H1 (cell line): ENCODE data around the gene SEC62.

Experiments
- CTCF ChIP-seq, 3 experiments: IDR thresholded peaks; 1 replicate in 2 of 3; 2 replicates in 1 of 3; pipeline versions ENCODE4 v1.5.1 to v1.6.1; 2011; ENCODE audit warnings: low read length in 3 of 3, mild to moderate bottlenecking in 3 of 3, inconsistent platforms in 2 of 3, low read depth in 1 of 3, moderate library complexity in 1 of 3; ENCODE audit not compliant: insufficient read depth in 1 of 3; ENCODE audit errors: control extremely low read depth in 1 of 3
- EGR1 ChIP-seq: IDR thresholded peaks from 2 replicates; pipeline ENCODE4 v1.6.1; 2011; ENCODE audit warnings: low read depth, low read length, borderline replicate concordance
- EP300 ChIP-seq, 2 experiments: IDR thresholded peaks; 1 replicate in 1 of 2; 2 replicates in 1 of 2; pipeline ENCODE4 v1.6.1; 2011 to 2012; ENCODE audit warnings: low read depth in 2 of 2, low read length in 2 of 2, mild to moderate bottlenecking in 2 of 2, borderline replicate concordance in 1 of 2, inconsistent platforms in 1 of 2, moderate library complexity in 1 of 2
- GTF2F1 ChIP-seq: IDR thresholded peaks from 2 replicates; pipeline ENCODE4 v1.6.1; 2012; ENCODE audit warnings: low read depth, low read length, improper control_type of control experiment, borderline replicate concordance
- POLR2A ChIP-seq, 2 experiments: IDR thresholded peaks; 1 replicate in 1 of 2; 2 replicates in 1 of 2; pipeline ENCODE4 v1.6.1; 2011; ENCODE audit warnings: low read depth in 2 of 2, low read length in 2 of 2, mild to moderate bottlenecking in 2 of 2; ENCODE audit errors: control extremely low read depth in 1 of 2
- POLR2AphosphoS5 ChIP-seq: IDR thresholded peaks from 2 replicates; pipeline ENCODE4 v1.6.1; 2011; ENCODE audit warnings: low read depth, low read length
- SIN3A ChIP-seq, 2 experiments: IDR thresholded peaks in 1 of 2; conservative IDR thresholded peaks in 1 of 2; 2 replicates each; pipeline ENCODE4 v1.6.1; 2011 to 2012; ENCODE audit warnings: low read length in 2 of 2, improper control_type of control experiment in 1 of 2, low read depth in 1 of 2, mild to moderate bottlenecking in 1 of 2
- TAF1 ChIP-seq: IDR thresholded peaks from 2 replicates; pipeline ENCODE4 v1.6.1; 2011; ENCODE audit warnings: mild to moderate bottlenecking, low read depth, low read length
- TBP ChIP-seq: IDR thresholded peaks from 2 replicates; pipeline ENCODE4 v1.6.1; 2011; ENCODE audit warnings: low read depth, low read length, improper control_type of control experiment
- TEAD4 ChIP-seq: IDR thresholded peaks from 2 replicates; pipeline ENCODE4 v1.6.1; 2012; ENCODE audit warnings: low read depth, low read length, inconsistent platforms, mixed read lengths
- YY1 ChIP-seq: IDR thresholded peaks from 2 replicates; pipeline ENCODE4 v1.6.1; 2011; ENCODE audit warnings: low read depth, mild to moderate bottlenecking, low read length

GRCh38 chr3:170040418-170040817, 73.8 kb downstream of the SEC62 start:
- TF ChIP-seq YY1 (no peak), EP300 (IDR thresholded peaks at IDR 0.05; ENCODE audit: borderline replicate concordance in 1 of 2, low read depth in 2 of 2, low read length in 2 of 2) (no peak), SIN3A (conservative IDR thresholded peaks at IDR 0.05 in 1 of 2, IDR thresholded peaks at IDR 0.05 in 1 of 2; ENCODE audit: low read depth in 1 of 2, low read length in 2 of 2) (no peak), POLR2AphosphoS5 (no peak), CTCF (IDR thresholded peaks at IDR 0.05; ENCODE audit: control extremely low read depth in 1 of 3, insufficient read depth in 1 of 3, low read depth in 1 of 3, low read length in 3 of 3) (no peak), TEAD4 (no peak), TBP (no peak), EGR1 (no peak), GTF2F1 (no peak), POLR2A (IDR thresholded peaks at IDR 0.05; ENCODE audit: control extremely low read depth in 1 of 2, low read depth in 2 of 2, low read length in 2 of 2) (no peak), TAF1 (no peak)
